NT2/D1 (cell line): Measurements from ENCODE around the gene LRP8.

Experiments used
- DNase-seq: peaks from one replicate; pipeline ENCODE4 v3.0.0-alpha.2; 2011; ENCODE audit warnings: low read depth, low spot score
- H3K27me3 ChIP-seq: 2 replicates; pipeline ENCODE4 v1.6.0; 2011; ENCODE audit warnings: mild to moderate bottlenecking; ENCODE audit not compliant: insufficient read length, insufficient read depth
- H3K36me3 ChIP-seq: 2 replicates; pipeline ENCODE4 v1.6.1; 2011; ENCODE audit warnings: mild to moderate bottlenecking, low read length, mixed read lengths; ENCODE audit not compliant: insufficient read depth, insufficient read length
- H3K4me1 ChIP-seq: 2 replicates; pipeline ENCODE4 v1.5.1; 2011; ENCODE audit not compliant: insufficient read depth, insufficient read length
- H3K4me3 ChIP-seq: 2 replicates; pipeline ENCODE4 v1.5.1; 2011; ENCODE audit warnings: low read depth; ENCODE audit not compliant: insufficient read length
- H3K9ac ChIP-seq: 2 replicates; pipeline ENCODE4 v1.6.0; 2011; ENCODE audit warnings: low read depth; ENCODE audit not compliant: insufficient read length
- H3K9me3 ChIP-seq: 2 replicates; pipeline ENCODE4 v1.5.1; 2011; ENCODE audit warnings: mild to moderate bottlenecking, low read length; ENCODE audit not compliant: insufficient read depth
- SUZ12 ChIP-seq: IDR thresholded peaks from 2 replicates; pipeline ENCODE4 v1.6.1; 2011; ENCODE audit not compliant: insufficient read length, insufficient read depth; ENCODE audit errors: extremely low read depth
- YY1 ChIP-seq: IDR thresholded peaks from 2 replicates; pipeline ENCODE4 v1.6.1; 2011; ENCODE audit not compliant: insufficient read length, insufficient read depth
- ZNF274 ChIP-seq: IDR thresholded peaks from 2 replicates; pipeline ENCODE4 v1.6.1; 2011; ENCODE audit warnings: mild to moderate bottlenecking, low read depth, low read length

LRP8 gene

GRCh38 chr1:53319296-53320101, 8.4 kb downstream of the LRP8 start:
- no peak for DNase-seq
- peak overlapping the region; percentile 27 for H3K9ac ChIP-seq
- no peaks in the 10 kb centered on the region for H3K9me3 ChIP-seq
- peaks cover 100% of the 10 kb centered on the region for H3K36me3 ChIP-seq
- H3K4me1 ChIP-seq, result peaks cover 40% of the 10 kb centered on the region
- no peak overlapping the region for H3K4me3 ChIP-seq
- TF ChIP-seq YY1 (no peak), ZNF274 (no peak), SUZ12 (no peak)
- no peaks in the 10 kb centered on the region for H3K27me3 ChIP-seq

- Histone ChIP-seq H3K9ac (no peak overlapping the region), H3K9me3 (no peaks in the 10 kb centered on the region), H3K27me3 (no peaks in the 10 kb centered on the region), H3K36me3 (peaks cover 100% of the 10 kb centered on the region), H3K4me1 (peaks cover 41% of the 10 kb centered on the region), H3K4me3 (no peak overlapping the region)
- DNase-seq, result no peak
- TF ChIP-seq SUZ12, result no peak
- no peak for TF ChIP-seq ZNF274
- TF ChIP-seq YY1, result no peak
These were observed 10.0 kb downstream of the LRP8 start for GRCh38 chr1:53317646-53318539.

DNA sequence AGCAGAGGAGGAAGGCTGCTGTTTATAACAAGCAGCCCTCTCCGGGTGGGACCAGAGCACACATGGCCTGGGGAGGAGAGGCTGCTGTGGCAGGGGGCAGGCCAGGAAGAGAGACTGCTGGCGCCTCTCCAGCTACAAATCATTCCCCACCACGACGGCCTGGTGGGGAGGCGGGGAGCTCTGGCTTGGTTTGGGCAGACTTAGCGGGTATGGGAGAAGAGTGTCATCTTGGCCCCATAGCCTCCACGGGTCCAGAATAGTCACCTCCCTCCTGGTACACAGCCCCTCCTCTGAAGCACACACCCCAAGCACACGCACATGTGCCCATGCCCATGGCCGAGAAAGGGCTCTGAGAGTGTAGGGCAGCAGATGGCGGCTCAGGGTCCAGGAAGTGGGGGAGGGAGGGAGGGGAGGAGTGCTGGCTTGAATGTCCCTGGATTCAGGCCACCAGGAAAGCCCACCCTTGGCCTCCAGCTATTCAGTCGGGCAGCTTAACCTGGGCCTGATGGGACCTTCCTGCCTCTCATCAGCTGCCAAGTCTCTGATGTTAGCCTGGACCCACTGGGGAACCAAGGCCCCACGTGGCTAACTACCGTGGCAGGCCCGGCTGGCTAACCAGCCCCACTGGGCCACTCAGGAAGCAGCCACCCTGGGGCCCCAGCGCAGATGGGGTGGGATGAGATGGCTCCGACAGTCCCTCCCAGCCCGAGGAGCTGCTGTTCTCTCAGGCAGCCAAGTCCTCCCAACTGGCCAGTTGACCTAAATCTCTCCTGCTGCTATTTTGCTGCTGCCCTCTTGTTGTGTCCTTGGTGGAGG, 10.9 kb downstream of the LRP8 start:
- Histone ChIP-seq H3K4me3 (no peak overlapping the region), H3K27me3 (no peaks in the 10 kb centered on the region), H3K9me3 (no peaks in the 10 kb centered on the region), H3K4me1 (peaks cover 35% of the 10 kb centered on the region), H3K9ac (no peak overlapping the region), H3K36me3 (peaks cover 100% of the 10 kb centered on the region)
- no peak for DNase-seq
- TF ChIP-seq ZNF274 (no peak), SUZ12 (no peak), YY1 (no peak)

DNA sequence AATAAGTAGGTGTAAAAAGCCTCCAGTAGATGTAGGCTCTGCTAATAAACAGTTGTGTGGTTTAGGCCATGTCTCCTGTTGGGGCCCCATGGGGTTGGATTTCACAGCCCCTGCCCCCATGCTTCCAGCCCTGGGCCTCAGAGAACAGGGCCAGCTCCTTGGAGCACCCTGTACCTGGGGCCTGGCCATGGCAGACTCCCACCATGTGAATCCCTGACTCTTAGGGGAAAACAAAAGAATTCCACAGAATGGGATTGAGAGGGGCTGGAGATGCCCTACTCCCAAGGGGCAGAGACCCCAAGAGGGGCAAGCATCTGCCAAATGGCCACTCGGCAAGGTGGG, 11.5 kb downstream of the LRP8 start:
- H3K36me3 ChIP-seq, result peaks cover 100% of the 10 kb centered on the region
- no peak for TF ChIP-seq SUZ12
- no peak for TF ChIP-seq ZNF274
- no peak for TF ChIP-seq YY1

GRCh38 chr1:53315456-53316423, 12.1 kb downstream of the LRP8 start:
- peaks cover 29% of the 10 kb centered on the region for H3K4me1 ChIP-seq
- no peak overlapping the region for H3K4me3 ChIP-seq
- no peaks in the 10 kb centered on the region for H3K27me3 ChIP-seq
- no peaks in the 10 kb centered on the region for H3K9me3 ChIP-seq
- no peak for TF ChIP-seq SUZ12
- no peak for TF ChIP-seq YY1
- TF ChIP-seq ZNF274, result no peak
- DNase-seq, result no peak
- H3K9ac ChIP-seq, result peak overlapping the region; percentile 37
- peaks cover 100% of the 10 kb centered on the region for H3K36me3 ChIP-seq

More for the DNA sequence above, 11.5 kb downstream of the LRP8 start:
- Histone ChIP-seq H3K4me3 (no peak overlapping the region), H3K9ac (no peak overlapping the region), H3K9me3 (no peaks in the 10 kb centered on the region), H3K27me3 (no peaks in the 10 kb centered on the region), H3K4me1 (peaks cover 30% of the 10 kb centered on the region)
- DNase-seq, result no peak

DNA sequence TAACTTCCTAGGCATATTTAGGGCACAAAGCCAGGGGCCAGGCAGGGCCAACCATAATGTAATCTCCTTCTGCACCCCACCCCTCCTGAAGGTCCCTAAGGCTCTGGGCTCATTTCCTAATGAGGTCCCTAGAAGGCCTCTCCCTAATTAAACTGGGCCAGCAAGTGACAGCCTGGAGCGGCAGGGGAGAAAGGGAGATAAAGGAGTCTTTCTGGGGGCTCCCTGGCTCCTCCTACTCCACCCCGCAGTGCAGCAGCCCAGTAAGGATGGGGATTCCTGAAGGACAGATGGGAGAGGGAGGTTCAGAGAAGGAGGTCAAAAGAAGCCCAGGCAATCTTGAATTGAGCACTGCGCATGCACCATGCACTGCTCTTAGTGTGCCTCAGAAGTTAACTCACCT, 12.8 kb downstream of the LRP8 start:
- Histone ChIP-seq H3K27me3 (no peaks in the 10 kb centered on the region), H3K4me3 (no peak overlapping the region), H3K4me1 (peaks cover 31% of the 10 kb centered on the region), H3K36me3 (peaks cover 100% of the 10 kb centered on the region), H3K9me3 (no peaks in the 10 kb centered on the region), H3K9ac (no peak overlapping the region)
- DNase-seq, result no peak
- TF ChIP-seq ZNF274 (no peak), SUZ12 (no peak), YY1 (no peak)
